Right cardiac atrium (tissue), 5 donors: ENCODE results near the gene IMMT. TPM values are rescaled to one million over a fixed set of nuclear protein-coding genes. Genes with fewer than 3 reads are reported as not detected.
"Not testable (repeated sequence)": the region's sequence is repeated elsewhere in the genome, so short reads cannot be mapped to it uniquely, and the experiment has no call there.

Source experiments
- ATAC-seq, 2 donors: fragments of 200-7000 bp; cut with Tn5 transposase; one replicate each; pipeline versions ENCODE4 v1.8.0 to v1.9.1; 2020; ENCODE audit warnings: moderate library complexity in 2 of 2, mild to moderate bottlenecking in 1 of 2
- DNase-seq, 3 donors: peaks; one replicate each; pipeline ENCODE4 v3.0.0-alpha.2; 2020
- H3K27ac ChIP-seq: one replicate; pipeline ENCODE4 v1.5.1; 2013; ENCODE audit warnings: mild to moderate bottlenecking, low read length, control low read depth, moderate library complexity
- H3K27me3 ChIP-seq: one replicate; pipeline ENCODE4 v1.6.1; 2013; ENCODE audit not compliant: control insufficient read depth, insufficient read depth
- H3K4me1 ChIP-seq: one replicate; pipeline ENCODE4 v1.6.1; 2013; ENCODE audit warnings: low read length; ENCODE audit not compliant: control insufficient read depth, insufficient read depth
- H3K4me3 ChIP-seq: one replicate; pipeline ENCODE4 v1.5.1; 2013; ENCODE audit warnings: low read length, control low read depth
- H3K9me3 ChIP-seq: one replicate; pipeline ENCODE4 v1.6.1; 2013; ENCODE audit warnings: low read length; ENCODE audit not compliant: control insufficient read depth
- WGBS: extraction: QIAGEN DNeasy Blood & Tissue Kit; methylation state at CpG from one replicate; pipeline ENCODE4 v1.1.7; 2013; 5-methylcytosine and 5-hydroxymethylcytosine counted together
- intact Hi-C, 4 donors: fragments of 100-400 bp; cut with DNase I; formaldehyde crosslinking; loops; one replicate each; pipeline versions ENCODE4 v1.11.0 to v1.14.0; 2022 to 2023
- polyA plus RNA-seq: library from polyadenylated mRNA; stranded (reverse); fragments of 200-250 nt; gene quantifications from one replicate; pipeline ENCODE4 v1.2.3, GENCODE V29; 2013
- total RNA-seq, 4 donors: library from RNA; stranded (reverse); fragmentation: NEBNext Ultra II Directional; extraction: Animal tissue kit (Norgen Biotek cat#: 25700); gene quantifications; one replicate each; pipeline ENCODE4 v1.2.1, GENCODE V29; 2021
- donor health status: healthy with polysubstance abuse.
- donor health status: DM: no; HTN: yes; CAD: no.
- donor health status: DM: no; HTN: no; CAD: no.
- donor health status: DM: no; HTN: yes; CAD: no; lungs with severe emphysema.
- donor health status: DM: yes; HTN: yes; CAD: no.

IMMT gene
- total and polyA plus RNA-seq, 5 donors = 132 to 204 (median 199) TPM

GRCh38 chr2:86201671-86202335 lies 6.5 kb upstream of the IMMT start:
- 57% methylated on average over 8 of the region's 8 CpGs for WGBS
- DNase-seq (no peak), ATAC-seq (no peak)
- no peaks in the 10 kb centered on the region for H3K4me1 ChIP-seq
- H3K27ac ChIP-seq = no peak overlapping the region
- no peak overlapping the region for H3K4me3 ChIP-seq
- H3K9me3 ChIP-seq = no peaks in the 10 kb centered on the region
- intact Hi-C loops = no loop called here
- no peaks in the 10 kb centered on the region for H3K27me3 ChIP-seq

- DNase-seq, intact Hi-C loops, H3K4me1 ChIP-seq, ATAC-seq, H3K27ac ChIP-seq, H3K27me3 ChIP-seq, H3K9me3 ChIP-seq: not testable (repeated sequence)
- H3K4me3 ChIP-seq = peak overlapping the region; percentile 96
- WGBS = 80% methylated on average over 11 of the region's 11 CpGs
Observed at GRCh38 chr2:86200564-86200963, 5.3 kb upstream of the IMMT start.

GRCh38 chr2:86199834-86200177 lies 4.5 kb upstream of the IMMT start:
- ATAC-seq = no peak
- DNase-seq = no peak
- Histone ChIP-seq H3K27ac (peak overlapping the region; percentile 76), H3K4me3 (peak overlapping the region; percentile 96), H3K9me3 (no peaks in the 10 kb centered on the region), H3K4me1 (peaks cover 3% of the 10 kb centered on the region), H3K27me3 (no peaks in the 10 kb centered on the region)
- 1% methylated on average over 8 of the region's 8 CpGs for WGBS
- intact Hi-C loops = loop anchor here in 1 of 4 donors (10.0 kb wide), 1 partner anchor 245 kb away; the partner anchor contains the start of gene KDM3A

- Histone ChIP-seq H3K27ac (peak overlapping the region; percentile 99), H3K27me3 (no peaks in the 10 kb centered on the region), H3K4me3 (peak overlapping the region; percentile 76), H3K9me3 (no peaks in the 10 kb centered on the region), H3K4me1 (peaks cover 8% of the 10 kb centered on the region)
- peak in 2 of 3 donors; percentile 62 to 68 for DNase-seq
- intact Hi-C loops = loop anchor here in 1 of 4 donors (10.0 kb wide), 1 partner anchor 249 kb away; the partner anchor contains the start of gene KDM3A
- 40% methylated on average over 23 of the region's 23 CpGs for WGBS
- ATAC-seq = peak in 1 of 2 donors; percentile 2
Observed at GRCh38 chr2:86195808-86196387, 636 bp upstream of the IMMT start.

GRCh38 chr2:86194751-86195054 lies 559 bp downstream of the IMMT start:
- Histone ChIP-seq H3K4me3 (peak overlapping the region; percentile 76), H3K27ac (peak overlapping the region; percentile 73), H3K27me3 (no peaks in the 10 kb centered on the region), H3K4me1 (peaks cover 8% of the 10 kb centered on the region), H3K9me3 (no peaks in the 10 kb centered on the region)
- intact Hi-C loops = loop anchor here in 1 of 4 donors (10.0 kb wide), 1 partner anchor 250 kb away; the partner anchor contains the start of gene KDM3A
- DNase-seq (no peak), ATAC-seq (no peak)
- under 1% methylated on average over 17 of the region's 17 CpGs for WGBS

- ATAC-seq (no peak), DNase-seq (no peak)
- Histone ChIP-seq H3K4me1 (peaks cover 8% of the 10 kb centered on the region), H3K27me3 (no peaks in the 10 kb centered on the region), H3K27ac (peak overlapping the region; percentile 77), H3K4me3 (peak overlapping the region; percentile 76), H3K9me3 (no peaks in the 10 kb centered on the region)
- intact Hi-C loops = loop anchor here in 1 of 4 donors (10.0 kb wide), 1 partner anchor 251 kb away; the partner anchor contains the start of gene KDM3A
- WGBS = 80% methylated on average over 7 of the region's 7 CpGs
Observed at GRCh38 chr2:86193901-86194567, 1.2 kb downstream of the IMMT start.

- Histone ChIP-seq H3K9me3 (no peaks in the 10 kb centered on the region), H3K4me3 (no peak overlapping the region), H3K27ac (no peak overlapping the region), H3K27me3 (no peaks in the 10 kb centered on the region), H3K4me1 (peaks cover 5% of the 10 kb centered on the region)
- 74% methylated on average over 7 of the region's 7 CpGs for WGBS
- DNase-seq = no peak
- ATAC-seq = no peak
- intact Hi-C loops = loop anchor here in 1 of 4 donors (10.0 kb wide), 1 partner anchor 255 kb away; the partner anchor contains the start of gene KDM3A
Observed at GRCh38 chr2:86189782-86190416, 5.4 kb downstream of the IMMT start.

- Histone ChIP-seq H3K4me1 (no peaks in the 10 kb centered on the region), H3K27me3 (no peaks in the 10 kb centered on the region), H3K9me3 (no peaks in the 10 kb centered on the region), H3K4me3 (no peak overlapping the region), H3K27ac (peak overlapping the region; percentile 17)
- peak in 1 of 3 donors; percentile 43 for DNase-seq
- no peak for ATAC-seq
- intact Hi-C loops = no loop called here
Observed at GRCh38 chr2:86186431-86186830, 8.8 kb downstream of the IMMT start.

- H3K27me3 ChIP-seq = no peaks in the 10 kb centered on the region
- intact Hi-C loops = no loop called here
- H3K4me1 ChIP-seq = no peaks in the 10 kb centered on the region
- ATAC-seq = peak in 1 of 2 donors; percentile 8
- DNase-seq = no peak
- no peak overlapping the region for H3K27ac ChIP-seq
- 14% methylated on average over 1 of the region's 1 CpG for WGBS
- no peaks in the 10 kb centered on the region for H3K9me3 ChIP-seq
- no peak overlapping the region for H3K4me3 ChIP-seq
Observed at GRCh38 chr2:86185517-86186212, 9.6 kb downstream of the IMMT start.

- Histone ChIP-seq H3K4me1 (no peaks in the 10 kb centered on the region), H3K27me3 (no peaks in the 10 kb centered on the region), H3K9me3 (no peaks in the 10 kb centered on the region), H3K27ac (no peak overlapping the region), H3K4me3 (no peak overlapping the region)
- ATAC-seq (no peak), DNase-seq (no peak)
- intact Hi-C loops = loop anchor here in 1 of 4 donors (10.0 kb wide), 1 partner anchor 52 kb away; no protein-coding TSS in a partner anchor
Observed at GRCh38 chr2:86176597-86176996, 18.7 kb downstream of the IMMT start.
